Smooth muscle cell (in vitro differentiated cells): Measurements from ENCODE around the gene ABT1. TPM values are rescaled to one million over a fixed set of nuclear protein-coding genes. Genes with fewer than 3 reads are reported as not detected.

ENCODE experiments used
- DNase-seq: peaks from one replicate; lab custom pipeline; 2025; ENCODE audit not compliant: unreplicated experiment; lab: John Stamatoyannopoulos, UW
- H2AFZ ChIP-seq: fragments of 200-600 bp; sonication (generic); 2 replicates; pipeline ENCODE4 v1.6.0; 2016; ENCODE audit warnings: antibody characterized with exemption, low read depth, mild to moderate bottlenecking
- H3F3A ChIP-seq: fragments of 200-600 bp; sonication (generic); 2 replicates; pipeline ENCODE4 v1.6.0; 2017; ENCODE audit warnings: antibody characterized with exemption, low read depth
- H3K27ac ChIP-seq: fragments of 200-600 bp; sonication (generic); 2 replicates; pipeline ENCODE4 v1.5.1; 2016; ENCODE audit warnings: low read depth, mild to moderate bottlenecking
- H3K27me3 ChIP-seq: fragments of 200-600 bp; sonication (generic); 2 replicates; pipeline ENCODE4 v1.6.1; 2016; ENCODE audit warnings: low read depth, mild to moderate bottlenecking
- H3K36me3 ChIP-seq: fragments of 200-600 bp; sonication (generic); 2 replicates; pipeline ENCODE4 v1.5.1; 2016; ENCODE audit warnings: low read depth
- H3K4me1 ChIP-seq: fragments of 200-600 bp; sonication (generic); 2 replicates; pipeline ENCODE4 v1.5.1; 2016; ENCODE audit warnings: low read depth
- H3K4me2 ChIP-seq: fragments of 200-600 bp; sonication (generic); 2 replicates; pipeline ENCODE4 v1.6.0; 2016; ENCODE audit warnings: mild to moderate bottlenecking
- H3K4me3 ChIP-seq: fragments of 200-600 bp; sonication (generic); 2 replicates; pipeline ENCODE4 v1.5.1; 2016; ENCODE audit warnings: mild to moderate bottlenecking
- H3K79me2 ChIP-seq: fragments of 200-600 bp; sonication (generic); 2 replicates; pipeline ENCODE4 v1.6.0; 2016; ENCODE audit warnings: low read depth, mild to moderate bottlenecking
- H3K9ac ChIP-seq: fragments of 200-600 bp; sonication (generic); 2 replicates; pipeline ENCODE4 v1.6.0; 2016; ENCODE audit warnings: low read depth
- H3K9me3 ChIP-seq: fragments of 200-600 bp; sonication (generic); replicated peaks from 2 replicates; pipeline ENCODE4 v1.5.1; 2016; ENCODE audit warnings: low read depth
- H4K20me1 ChIP-seq: fragments of 200-600 bp; sonication (generic); 2 replicates; pipeline ENCODE4 v1.6.0; 2016; ENCODE audit warnings: low read depth
- WGBS: methylation state at CpG from one replicate; pipeline ENCODE4 v1.1.7; 2016; ENCODE audit warnings: low lambda C conversion rate; 5-methylcytosine and 5-hydroxymethylcytosine counted together
- polyA plus RNA-seq: library from polyadenylated mRNA; unstranded; fragments of >200 nt; fragmentation: Nextera tagmentation; extraction: Ambion mirVana; gene quantifications from 2 replicates; pipeline ENCODE4 v1.2.1, GENCODE V29; 2016
- total RNA-seq: library from RNA; depleted of rRNA; stranded (reverse); fragments of >200 nt; gene quantifications from 2 replicates; pipeline ENCODE4 v1.2.3, GENCODE V29; 2014
- TF ChIP-seq, protein P1 (sequence below): fragments of 200-600 bp; sonication (generic); IDR thresholded peaks from 2 replicates; pipeline ENCODE4 v1.5.1; 2017; ENCODE audit warnings: borderline replicate concordance, mild to moderate bottlenecking, antibody characterized with exemption; ENCODE audit not compliant: insufficient read depth, poor library complexity, severe bottlenecking

ABT1 gene
- total and polyA plus RNA-seq, 2 experiments from 2014 or later, result 22.8 to 34.9 TPM

DNA sequence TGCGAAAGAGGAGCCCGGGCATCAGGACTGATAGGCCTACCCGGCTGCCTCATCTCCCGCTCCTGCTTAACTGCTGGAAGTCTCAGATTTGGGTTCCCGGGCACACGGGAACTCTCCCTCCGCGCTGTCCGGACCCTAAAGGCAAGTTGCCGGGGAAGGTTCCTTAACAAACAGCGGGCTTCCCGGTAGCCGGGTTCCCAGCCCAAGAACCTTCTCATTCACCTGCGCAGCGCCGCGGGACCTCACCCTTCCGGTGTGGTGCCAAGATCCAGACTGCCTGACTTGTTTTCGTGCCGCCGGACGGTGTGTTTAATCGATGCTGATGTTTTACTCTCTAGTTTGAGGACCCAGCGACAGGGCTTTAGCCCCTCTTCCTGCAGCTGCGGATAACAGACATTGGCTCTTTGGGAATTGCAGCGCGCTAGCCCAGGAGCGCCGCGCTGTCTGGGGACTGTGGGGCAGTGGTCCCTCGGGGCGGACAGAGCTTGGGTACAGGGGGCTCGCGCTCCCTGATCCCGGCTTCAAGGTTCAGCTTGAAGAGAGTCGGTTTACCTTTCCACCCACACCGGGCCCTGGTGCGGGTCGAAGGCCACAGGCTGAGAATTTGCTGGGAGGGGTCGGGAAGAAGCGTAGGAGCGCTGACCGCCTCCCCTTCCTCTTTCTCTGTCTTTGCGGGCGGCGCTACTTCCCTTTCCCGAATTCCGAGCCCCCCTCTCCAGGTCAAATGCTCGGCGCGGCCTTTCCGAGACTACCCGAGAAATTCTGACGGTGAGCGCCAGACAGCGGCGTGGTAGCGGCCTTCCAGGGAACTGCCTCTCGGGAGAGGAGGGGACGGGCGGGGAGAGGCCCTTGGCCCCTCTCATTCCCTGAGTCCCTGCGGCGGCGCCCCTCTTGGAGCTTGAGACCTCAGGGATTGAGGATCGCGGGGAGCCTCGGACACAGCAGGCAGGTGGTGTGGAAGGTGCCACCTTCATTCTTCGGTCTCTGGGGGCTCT is 17.2 kb downstream of the ABT1 start:
- no peak overlapping the region for H3K9ac ChIP-seq
- H3K36me3 ChIP-seq, result no peaks in the 10 kb centered on the region
- peaks cover 52% of the 10 kb centered on the region for H3K27me3 ChIP-seq
- peak overlapping the region; percentile 85 for H2AFZ ChIP-seq
- H3K79me2 ChIP-seq, result no peaks in the 10 kb centered on the region
- DNase-seq, result no peak
- WGBS, result 2% methylated on average over 68 of the region's 68 CpGs
- no peaks in the 10 kb centered on the region for H3F3A ChIP-seq
- H3K4me1 ChIP-seq, result no peaks in the 10 kb centered on the region
- peak overlapping the region; percentile 56 for H3K4me3 ChIP-seq
- H3K27ac ChIP-seq, result no peak overlapping the region
- no peaks in the 10 kb centered on the region for H4K20me1 ChIP-seq
- TF ChIP-seq, protein P1, sequence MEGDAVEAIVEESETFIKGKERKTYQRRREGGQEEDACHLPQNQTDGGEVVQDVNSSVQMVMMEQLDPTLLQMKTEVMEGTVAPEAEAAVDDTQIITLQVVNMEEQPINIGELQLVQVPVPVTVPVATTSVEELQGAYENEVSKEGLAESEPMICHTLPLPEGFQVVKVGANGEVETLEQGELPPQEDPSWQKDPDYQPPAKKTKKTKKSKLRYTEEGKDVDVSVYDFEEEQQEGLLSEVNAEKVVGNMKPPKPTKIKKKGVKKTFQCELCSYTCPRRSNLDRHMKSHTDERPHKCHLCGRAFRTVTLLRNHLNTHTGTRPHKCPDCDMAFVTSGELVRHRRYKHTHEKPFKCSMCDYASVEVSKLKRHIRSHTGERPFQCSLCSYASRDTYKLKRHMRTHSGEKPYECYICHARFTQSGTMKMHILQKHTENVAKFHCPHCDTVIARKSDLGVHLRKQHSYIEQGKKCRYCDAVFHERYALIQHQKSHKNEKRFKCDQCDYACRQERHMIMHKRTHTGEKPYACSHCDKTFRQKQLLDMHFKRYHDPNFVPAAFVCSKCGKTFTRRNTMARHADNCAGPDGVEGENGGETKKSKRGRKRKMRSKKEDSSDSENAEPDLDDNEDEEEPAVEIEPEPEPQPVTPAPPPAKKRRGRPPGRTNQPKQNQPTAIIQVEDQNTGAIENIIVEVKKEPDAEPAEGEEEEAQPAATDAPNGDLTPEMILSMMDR, result no peak
- no peaks in the 10 kb centered on the region for H3K9me3 ChIP-seq
- H3K4me2 ChIP-seq, result peak overlapping the region; percentile 96

GRCh38 chr6:26623339-26623859 is 26.6 kb downstream of the ABT1 start:
- TF ChIP-seq, protein P1, result no peak
- no peak for DNase-seq
- Histone ChIP-seq H3K4me1 (no peaks in the 10 kb centered on the region), H3K79me2 (no peaks in the 10 kb centered on the region), H3K27me3 (peaks cover 4% of the 10 kb centered on the region), H4K20me1 (no peaks in the 10 kb centered on the region), H3K36me3 (no peaks in the 10 kb centered on the region), H3K4me3 (no peak overlapping the region), H3K4me2 (no peak overlapping the region), H3F3A (no peaks in the 10 kb centered on the region), H3K27ac (no peak overlapping the region), H3K9ac (no peak overlapping the region), H3K9me3 (no peaks in the 10 kb centered on the region), H2AFZ (no peak overlapping the region)
- 54% methylated on average over 1 of the region's 1 CpG for WGBS

DNA sequence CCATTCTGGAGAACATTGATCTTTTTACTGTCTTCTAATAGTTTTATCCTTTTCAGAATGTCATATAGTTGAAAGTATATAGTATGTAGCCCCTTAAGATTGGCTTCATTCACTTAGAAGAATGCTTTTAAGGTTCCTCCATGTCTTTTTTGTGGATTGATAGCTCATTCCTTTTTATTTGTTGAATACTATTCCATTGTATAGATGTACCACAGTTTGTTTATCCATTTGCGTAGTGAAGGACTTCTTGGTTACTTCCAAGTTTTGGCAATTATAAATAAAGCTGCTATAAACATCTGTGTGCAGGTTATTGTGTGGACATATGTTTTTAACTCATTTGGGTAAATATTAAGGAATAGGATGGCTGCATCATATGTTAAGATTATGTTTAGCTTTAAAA is 27.8 kb downstream of the ABT1 start:
- H3K4me3 ChIP-seq, result no peak overlapping the region
- no peak overlapping the region for H2AFZ ChIP-seq
- WGBS, result 95% methylated on average over 1 of the region's 1 CpG
- H3K27ac ChIP-seq, result no peak overlapping the region
- H3K4me2 ChIP-seq, result no peak overlapping the region
- H3K9ac ChIP-seq, result no peak overlapping the region
- TF ChIP-seq, protein P1, result no peak
- no peaks in the 10 kb centered on the region for H3K36me3 ChIP-seq
- no peaks in the 10 kb centered on the region for H3K9me3 ChIP-seq
- H3F3A ChIP-seq, result no peaks in the 10 kb centered on the region
- no peaks in the 10 kb centered on the region for H3K4me1 ChIP-seq
- H4K20me1 ChIP-seq, result no peaks in the 10 kb centered on the region
- no peak for DNase-seq
- no peaks in the 10 kb centered on the region for H3K79me2 ChIP-seq
- H3K27me3 ChIP-seq, result peaks cover 4% of the 10 kb centered on the region
